BE2C (cell line): ENCODE data around the gene UBE2E2.

Experiments
- DNase-seq: peaks from one replicate; pipeline ENCODE4 v3.0.0-alpha.2; 2020
- H3K27me3 ChIP-seq: fragments of 250-450 bp; sonication (Bioruptor Pico); 2 replicates; pipeline ENCODE4 v1.5.1; 2020; ENCODE audit warnings: mild to moderate bottlenecking
- H3K36me3 ChIP-seq: fragments of 250-450 bp; sonication (Bioruptor Pico); 2 replicates; pipeline ENCODE4 v1.5.1; 2020; ENCODE audit warnings: mild to moderate bottlenecking
- H3K4me1 ChIP-seq: fragments of 250-450 bp; sonication (Bioruptor Pico); 2 replicates; pipeline ENCODE4 v1.5.1; 2020
- H3K4me3 ChIP-seq: 2 replicates; pipeline ENCODE4 v1.5.1; 2011; ENCODE audit warnings: low read depth, low read length
- H3K9me3 ChIP-seq: fragments of 250-450 bp; sonication (Bioruptor Pico); 2 replicates; pipeline ENCODE4 v1.5.1; 2020
- CTCF ChIP-seq: IDR thresholded peaks from 2 replicates; pipeline ENCODE4 v1.5.1; 2012; ENCODE audit warnings: mild to moderate bottlenecking, low read depth, low read length

The UBE2E2 gene

GRCh38 chr3:23183731-23184130 is 19.4 kb upstream of the UBE2E2 start:
- Histone ChIP-seq H3K27me3 (no peaks in the 10 kb centered on the region), H3K4me1 (no peaks in the 10 kb centered on the region), H3K36me3 (no peaks in the 10 kb centered on the region), H3K4me3 (no peak overlapping the region), H3K9me3 (no peaks in the 10 kb centered on the region)
- TF ChIP-seq CTCF: peak; percentile 39
- DNase-seq: no peak

GRCh38 chr3:23185861-23186260 is 17.3 kb upstream of the UBE2E2 start:
- H3K27me3 ChIP-seq: no peaks in the 10 kb centered on the region
- no peak for TF ChIP-seq CTCF

GRCh38 chr3:23189187-23189586 is 13.9 kb upstream of the UBE2E2 start:
- TF ChIP-seq CTCF: no peak
- Histone ChIP-seq H3K4me1 (no peaks in the 10 kb centered on the region), H3K4me3 (no peak overlapping the region), H3K27me3 (no peaks in the 10 kb centered on the region), H3K9me3 (no peaks in the 10 kb centered on the region), H3K36me3 (no peaks in the 10 kb centered on the region)
- DNase-seq: no peak

More at GRCh38 chr3:23185861-23186260, 17.3 kb upstream of the UBE2E2 start:
- Histone ChIP-seq H3K9me3 (no peaks in the 10 kb centered on the region), H3K4me3 (no peak overlapping the region), H3K4me1 (no peaks in the 10 kb centered on the region), H3K36me3 (no peaks in the 10 kb centered on the region)
- no peak for DNase-seq

- no peak overlapping the region for H3K4me3 ChIP-seq
- no peak for TF ChIP-seq CTCF
- H3K4me1 ChIP-seq: no peaks in the 10 kb centered on the region
- H3K9me3 ChIP-seq: no peaks in the 10 kb centered on the region
- DNase-seq: no peak
- H3K36me3 ChIP-seq: no peaks in the 10 kb centered on the region
- H3K27me3 ChIP-seq: no peaks in the 10 kb centered on the region
These were observed 10.3 kb upstream of the UBE2E2 start for GRCh38 chr3:23192816-23193215.

- TF ChIP-seq CTCF: no peak
- H3K36me3 ChIP-seq: no peaks in the 10 kb centered on the region
- H3K4me3 ChIP-seq: no peak overlapping the region
- no peaks in the 10 kb centered on the region for H3K4me1 ChIP-seq
- no peaks in the 10 kb centered on the region for H3K27me3 ChIP-seq
- no peak for DNase-seq
- H3K9me3 ChIP-seq: no peaks in the 10 kb centered on the region
These were observed 9.3 kb upstream of the UBE2E2 start for GRCh38 chr3:23193831-23194230.

GRCh38 chr3:23198801-23199200 is 4.3 kb upstream of the UBE2E2 start:
- Histone ChIP-seq H3K4me3 (no peak overlapping the region), H3K36me3 (no peaks in the 10 kb centered on the region), H3K4me1 (no peaks in the 10 kb centered on the region), H3K9me3 (no peaks in the 10 kb centered on the region), H3K27me3 (no peaks in the 10 kb centered on the region)
- no peak for TF ChIP-seq CTCF
- no peak for DNase-seq
